Activated CD4-positive, alpha-beta T cell treated with anti-CD3 and anti-CD28 coated beads, Interleukin-2, amount 50 U/mL, for 48 hours (primary cell): Measurements from ENCODE around the gene SHE.

Experiments used
- DNase-seq, 2 experiments: peaks; one replicate each; pipeline ENCODE4 v3.0.0-alpha.2; 2020

Gene SHE

DNA sequence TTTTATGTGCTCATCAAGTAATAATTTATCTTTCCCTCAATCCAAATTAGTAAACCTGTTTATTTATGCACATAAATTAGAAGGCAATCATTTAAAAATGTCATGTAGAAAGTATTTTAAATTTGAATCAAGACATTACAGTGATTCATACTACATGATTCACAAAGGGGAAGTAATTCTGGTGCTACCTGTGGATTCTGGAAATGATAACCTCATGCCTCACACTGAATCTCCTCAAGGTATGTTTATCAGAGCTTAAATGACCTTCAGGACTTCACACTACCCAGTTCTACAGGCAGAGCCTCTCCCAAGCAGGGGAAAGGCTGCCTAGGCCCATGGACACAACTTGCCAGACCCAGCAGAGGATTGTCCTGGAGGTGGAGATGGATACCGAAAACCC lies 25.4 kb downstream of the SHE start:
- no peak for DNase-seq

GRCh38 chr1:154474802-154475201 lies 27.4 kb downstream of the SHE start:
- DNase-seq, result no peak

- DNase-seq, result no peak
Measured at GRCh38 chr1:154471304-154471703, 30.9 kb downstream of the SHE start.

DNA sequence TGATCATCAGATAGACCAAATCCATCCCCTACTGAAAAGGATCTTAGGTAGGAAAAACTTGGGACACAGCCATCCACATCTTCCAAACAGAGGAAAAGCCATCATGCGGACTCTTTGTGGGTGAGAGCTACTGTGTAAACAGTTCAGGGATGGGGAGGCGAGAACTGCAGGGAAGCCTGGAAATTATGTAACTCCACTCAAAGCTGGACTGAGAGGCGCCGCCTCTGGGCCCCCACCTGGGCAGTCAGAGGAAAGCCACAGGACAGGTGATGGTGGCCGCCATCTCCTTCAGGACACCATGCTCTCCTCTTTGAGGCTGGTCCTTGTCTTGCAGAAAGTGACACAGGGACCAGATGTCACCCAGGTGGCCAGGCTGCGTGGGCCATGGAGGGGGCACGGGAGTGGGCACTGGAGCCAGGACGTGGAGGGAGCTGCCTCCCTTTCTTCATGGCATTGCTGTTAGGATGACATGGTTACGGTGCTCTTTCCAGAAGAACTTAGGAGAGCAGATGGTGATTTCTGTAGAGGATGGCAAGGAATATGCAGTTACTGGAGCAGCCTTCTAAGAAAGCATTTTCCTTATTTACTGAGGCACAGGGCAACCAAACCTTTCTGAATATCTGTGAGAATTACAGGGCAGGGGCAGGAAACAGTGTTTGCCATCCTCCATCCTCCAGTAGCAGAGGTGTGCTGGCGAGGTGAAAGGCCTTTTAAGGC lies 32.2 kb downstream of the SHE start:
- DNase-seq, result no peak

DNA sequence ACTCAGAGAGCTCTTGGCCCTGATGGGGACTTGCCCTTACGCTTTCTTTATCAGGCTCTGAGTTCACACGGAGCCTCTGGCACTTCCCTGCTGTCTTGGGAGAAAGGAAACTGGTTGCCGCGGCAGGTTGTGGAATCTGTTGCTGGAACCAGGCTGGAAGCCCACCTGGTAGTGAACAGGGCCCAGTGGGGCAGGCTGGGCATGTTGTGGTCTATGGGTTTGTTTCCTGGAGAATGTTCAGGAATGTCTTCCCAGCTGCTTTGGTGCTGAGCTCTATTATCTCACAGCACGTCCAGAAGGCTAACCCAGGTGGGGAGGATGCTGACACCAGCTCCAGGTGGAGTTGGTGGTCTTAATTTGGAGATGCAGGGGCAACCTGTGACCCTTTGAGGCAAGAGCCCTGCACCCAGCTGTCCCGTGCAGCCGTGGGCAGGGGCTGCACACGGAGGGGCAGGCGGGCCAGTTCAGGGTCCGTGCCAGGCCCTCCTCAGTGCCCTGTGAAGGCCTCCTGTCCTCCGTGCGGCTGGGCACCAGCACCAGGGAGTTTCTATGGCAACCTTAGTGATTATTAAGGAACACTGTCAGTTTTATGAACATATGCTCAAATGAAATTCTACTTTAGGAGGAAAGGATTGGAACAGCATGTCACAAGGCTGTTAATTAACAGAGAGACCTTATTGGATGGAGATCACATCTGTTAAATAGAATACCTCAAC lies 33.5 kb downstream of the SHE start:
- DNase-seq, result no peak

DNA sequence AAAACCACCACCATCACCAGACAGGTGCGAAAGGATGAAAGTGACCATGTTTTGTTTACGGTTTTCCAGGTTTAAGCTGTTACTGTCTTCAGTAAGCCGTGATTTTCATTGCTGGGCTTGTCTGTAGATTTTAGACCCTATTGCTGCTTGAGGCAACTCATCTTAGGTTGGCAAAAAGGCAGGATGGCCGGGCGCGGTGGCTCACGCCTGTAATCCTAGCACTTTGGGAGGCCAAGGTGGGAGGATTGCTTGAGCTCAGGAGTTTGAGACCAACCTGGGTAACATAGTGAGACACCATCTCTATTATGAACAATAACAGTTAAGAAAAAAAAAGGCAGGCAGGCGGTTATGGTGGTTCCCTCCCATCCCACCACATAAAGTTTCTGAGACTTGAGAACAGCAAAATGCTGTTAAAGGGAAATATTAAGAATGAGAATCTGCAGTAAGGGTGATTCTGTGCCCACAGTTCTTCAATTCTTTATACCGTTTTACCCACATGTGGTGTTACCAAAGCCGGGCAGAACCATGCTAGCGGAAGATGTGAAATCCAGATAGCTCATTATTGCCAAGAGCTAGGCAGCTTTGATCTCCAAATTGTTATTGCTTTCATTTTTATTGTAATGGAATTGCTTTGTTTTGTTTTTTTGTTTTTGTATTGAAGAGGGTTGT lies 34.6 kb downstream of the SHE start:
- peak; percentile 31 to 41 for DNase-seq

DNA sequence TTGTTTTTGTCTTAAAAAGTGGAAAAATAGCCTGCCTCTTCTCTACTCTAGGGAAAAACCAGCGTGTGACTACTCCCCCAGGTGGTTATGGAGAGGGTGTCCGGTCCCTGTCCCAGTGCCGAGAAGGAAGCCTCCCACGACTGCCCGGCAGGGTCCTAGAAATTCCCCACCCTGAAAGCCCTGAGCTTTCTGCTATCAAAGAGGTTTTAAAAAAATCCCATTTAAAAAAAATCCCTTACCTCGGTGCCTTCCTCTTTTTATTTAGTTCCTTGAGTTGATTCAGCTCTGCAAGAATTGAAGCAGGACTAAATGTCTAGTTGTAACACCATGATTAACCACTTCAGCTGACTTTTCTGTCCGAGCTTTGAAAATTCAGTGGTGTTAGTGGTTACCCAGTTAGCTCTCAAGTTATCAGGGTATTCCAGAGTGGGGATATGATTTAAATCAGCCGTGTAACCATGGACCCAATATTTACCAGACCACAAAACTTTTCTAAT lies 35.2 kb downstream of the SHE start:
- DNase-seq, result peak in 1 of 2 experiments; percentile 30

GRCh38 chr1:154466206-154466605 lies 36.0 kb downstream of the SHE start:
- no peak for DNase-seq

DNA sequence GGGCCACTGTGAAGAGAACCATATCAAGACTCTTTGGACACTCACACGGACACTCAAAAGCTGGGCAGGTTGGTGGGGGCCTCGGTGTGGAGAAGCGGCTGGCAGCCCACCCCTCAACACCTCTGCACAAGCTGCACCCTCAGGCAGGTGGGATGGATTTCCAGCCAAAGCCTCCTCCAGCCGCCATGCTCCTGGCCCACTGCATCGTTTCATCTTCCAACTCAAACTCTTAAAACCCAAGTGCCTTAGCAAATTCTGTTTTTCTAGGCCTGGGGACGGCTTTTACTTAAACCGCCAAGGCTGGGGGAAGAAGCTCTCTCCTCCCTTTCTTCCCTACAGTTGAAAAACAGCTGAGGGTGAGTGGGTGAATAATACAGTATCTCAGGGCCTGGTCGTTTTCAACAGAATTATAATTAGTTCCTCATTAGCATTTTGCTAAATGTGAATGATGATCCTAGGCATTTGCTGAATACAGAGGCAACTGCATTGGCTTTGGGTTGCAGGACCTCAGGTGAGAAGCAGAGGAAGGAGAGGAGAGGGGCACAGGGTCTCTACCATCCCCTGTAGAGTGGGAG lies 36.5 kb downstream of the SHE start:
- no peak for DNase-seq

GRCh38 chr1:154463512-154463990 lies 38.7 kb downstream of the SHE start:
- DNase-seq, result peak; percentile 72 to 80

DNA sequence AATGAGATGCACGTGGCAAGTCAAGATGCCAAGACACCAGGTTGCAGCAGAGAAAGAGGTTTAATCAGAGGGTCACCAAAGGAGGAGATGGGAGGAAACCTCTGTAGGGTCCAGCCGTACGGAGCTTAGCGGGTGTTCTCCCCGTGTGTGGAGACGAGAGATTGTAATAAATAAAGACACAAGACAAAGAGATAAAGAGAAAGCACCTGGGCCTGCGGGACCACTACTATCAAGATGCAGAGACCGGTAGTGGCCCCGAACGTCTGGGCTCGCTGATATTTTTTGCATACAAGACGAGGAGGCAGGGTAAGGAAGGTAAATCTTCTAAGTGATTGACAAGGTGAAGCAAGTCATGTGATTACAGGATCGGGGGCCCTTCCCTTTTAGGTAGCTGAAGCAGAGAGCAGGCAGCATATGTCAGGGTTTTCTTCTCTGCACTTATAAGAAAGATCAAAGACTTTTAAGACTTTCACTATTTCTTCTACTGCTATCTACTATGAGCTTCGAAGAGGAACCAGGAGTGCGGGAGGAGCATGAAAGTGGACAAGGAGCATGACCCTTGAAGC lies 41.4 kb downstream of the SHE start:
- DNase-seq, result no peak

DNA sequence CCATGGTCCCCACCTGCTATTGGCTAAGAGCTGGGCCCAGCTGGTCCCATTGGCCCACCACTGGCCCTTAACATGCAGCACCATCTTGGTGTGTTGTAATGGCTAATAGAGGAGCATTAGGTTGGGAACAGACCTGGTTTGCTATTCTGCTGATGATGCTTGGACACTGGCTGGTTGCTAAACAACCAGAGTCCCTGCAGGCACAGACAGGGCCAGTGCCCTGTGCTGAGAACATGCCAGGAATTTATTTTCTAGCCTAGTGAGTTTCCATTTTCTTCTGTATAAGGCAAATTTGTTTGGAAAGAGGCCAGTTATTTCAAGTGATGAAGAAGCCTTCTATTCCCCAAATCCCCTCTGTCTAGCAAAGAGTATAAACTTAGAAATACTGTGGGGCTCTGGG lies 43.1 kb downstream of the SHE start:
- no peak for DNase-seq

DNA sequence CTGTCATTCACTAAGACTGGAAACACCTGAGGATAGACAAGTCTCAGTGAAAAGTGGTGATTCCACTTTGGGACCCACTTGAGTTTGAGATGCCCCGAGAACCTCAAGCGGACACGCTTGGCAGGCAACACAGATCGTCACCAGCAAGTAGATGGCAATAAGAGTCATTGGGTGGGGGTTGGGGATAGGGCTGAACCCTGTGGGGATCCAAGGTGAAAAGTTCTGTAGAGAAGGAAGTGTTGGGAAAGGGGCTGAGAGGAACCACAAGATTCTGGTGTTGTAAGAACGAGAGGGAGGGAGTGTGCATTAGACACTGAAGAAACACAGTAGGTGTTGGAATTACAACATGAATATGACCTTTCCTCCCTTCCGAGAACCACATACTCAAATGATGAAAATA lies 45.6 kb downstream of the SHE start:
- DNase-seq, result no peak

DNA sequence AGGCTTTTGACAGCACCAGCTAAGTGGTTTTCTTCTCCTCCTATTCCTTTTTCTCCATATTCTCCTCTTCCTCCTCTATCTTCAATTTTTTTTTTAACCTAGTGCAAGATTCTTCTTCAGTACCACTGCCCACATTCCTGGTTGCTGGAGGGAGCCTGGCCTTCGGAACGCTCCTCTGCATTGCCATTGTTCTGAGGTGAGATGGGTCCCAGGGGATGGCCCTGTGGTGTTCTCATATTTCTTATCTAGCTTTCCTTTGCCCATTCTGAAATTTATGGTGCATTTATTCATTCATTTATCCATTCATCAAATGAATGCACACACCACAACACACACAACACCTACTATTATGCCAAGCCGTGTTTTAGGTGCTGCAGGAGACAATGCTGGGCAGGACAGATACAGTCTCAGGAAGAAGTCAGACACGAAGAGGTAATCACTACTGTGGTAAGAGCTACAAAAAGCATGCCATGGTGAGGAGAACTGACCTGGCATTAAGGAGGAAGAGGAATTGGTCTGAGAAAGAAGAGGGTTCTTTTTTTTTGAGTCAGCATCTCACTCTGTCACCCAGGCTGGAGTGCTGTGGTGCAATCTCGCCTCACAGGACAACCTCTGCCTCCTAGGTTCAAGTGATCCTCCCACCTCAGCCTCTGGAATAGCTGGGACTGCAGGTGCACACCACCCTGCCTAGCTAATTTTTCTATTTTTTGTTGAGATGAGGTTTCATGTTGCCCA lies 47.7 kb downstream of the SHE start:
- no peak for DNase-seq

DNA sequence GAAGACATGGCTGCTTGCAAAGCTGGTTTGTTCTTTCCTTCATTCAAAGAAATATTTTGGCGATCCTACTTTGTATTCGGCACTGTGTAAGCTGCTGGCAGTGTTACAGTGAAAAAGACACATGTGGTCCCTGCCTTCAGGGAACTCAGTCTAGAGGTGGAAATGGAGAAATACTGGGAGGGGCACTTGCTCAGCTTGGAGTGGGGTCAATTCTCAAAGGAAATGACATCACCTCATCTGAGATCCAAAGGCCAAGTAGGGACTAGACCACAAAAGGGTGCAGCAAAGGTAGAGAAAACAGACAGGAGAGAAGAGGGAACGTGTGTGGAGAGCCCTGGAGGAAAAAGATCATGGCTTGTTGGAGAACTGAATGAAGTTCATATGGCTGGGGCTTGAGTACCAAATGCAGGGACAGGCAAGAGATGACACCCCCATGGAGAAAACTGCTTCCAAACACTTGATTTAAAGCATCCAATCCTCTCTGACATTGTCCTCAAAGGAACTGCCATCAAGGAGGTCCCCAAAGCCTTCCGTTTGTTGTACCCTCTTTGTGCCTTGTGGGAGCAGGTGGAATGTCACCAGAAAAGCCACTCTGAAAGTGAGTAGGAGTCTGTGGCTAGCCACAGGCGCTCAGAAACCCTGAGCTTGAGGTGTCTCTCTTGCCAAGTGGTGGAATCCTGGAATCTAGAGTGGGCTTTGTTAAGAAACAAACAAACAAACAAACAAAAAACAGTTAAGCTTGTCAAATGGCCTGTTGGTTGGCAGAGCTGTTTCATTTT lies 48.4 kb downstream of the SHE start:
- DNase-seq, result no peak

- no peak for DNase-seq
Measured at GRCh38 chr1:154453161-154453560, 49.1 kb downstream of the SHE start.

- DNase-seq, result no peak
Measured at GRCh38 chr1:154448331-154448811, 53.8 kb downstream of the SHE start.

DNA sequence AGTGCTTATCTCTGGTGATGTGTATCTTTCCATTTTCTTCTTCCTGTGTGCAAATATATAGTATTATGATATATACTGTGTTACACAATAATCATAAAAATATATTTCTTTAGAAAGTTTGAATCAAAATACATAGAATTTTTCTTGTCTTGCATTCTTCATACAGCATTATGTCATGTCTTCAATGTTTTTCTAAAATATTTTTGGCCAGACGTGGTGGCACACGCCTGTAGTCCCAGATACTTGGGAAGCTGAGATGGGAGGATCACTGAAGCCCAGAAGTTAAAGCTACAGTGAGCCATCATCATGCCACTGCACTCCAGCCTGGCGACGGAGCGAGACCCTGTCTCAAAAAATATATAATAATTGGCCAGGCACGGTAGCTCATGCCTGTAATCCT lies 55.4 kb downstream of the SHE start:
- DNase-seq, result no peak

GRCh38 chr1:154446292-154446691 lies 55.9 kb downstream of the SHE start:
- no peak for DNase-seq

- DNase-seq, result peak; percentile 44 to 60
Measured at GRCh38 chr1:154445040-154445472, 57.2 kb downstream of the SHE start.
